LHCN-M2 (cell line): ENCODE measurements around the gene GSDME. TPM values are rescaled to one million over a fixed set of nuclear protein-coding genes. Genes with fewer than 3 reads are reported as not detected.

Source experiments
- DNase-seq: peaks from one replicate; pipeline ENCODE4 v3.0.0-alpha.2; 2012; ENCODE audit warnings: low read depth
- total RNA-seq: library from RNA; depleted of rRNA; stranded (reverse); fragments of >200 nt; gene quantifications from 2 replicates; pipeline ENCODE4 v1.2.3, GENCODE V29; 2014; rRNA removed

GSDME gene
- total RNA-seq, 1 experiment from 2014 or later: 51.6 TPM

DNA sequence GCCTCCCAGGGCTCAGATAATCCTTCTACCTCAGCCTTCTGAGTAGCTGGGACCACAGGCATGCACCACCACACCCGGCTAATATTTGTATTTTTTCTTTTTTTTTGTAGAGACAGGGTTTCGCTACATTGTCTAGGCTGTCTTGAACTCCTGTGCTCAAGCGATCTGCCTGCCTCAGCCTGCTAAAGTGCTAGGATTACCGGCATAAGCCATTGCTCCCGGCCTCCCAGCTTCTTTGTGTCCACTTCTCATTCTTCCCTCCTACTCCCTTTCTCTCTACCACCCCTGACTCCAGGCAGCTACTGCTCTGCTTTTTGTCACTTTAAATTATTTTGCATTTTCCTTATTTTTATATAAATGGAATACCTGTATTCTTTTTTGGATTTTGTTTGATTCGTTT, 100.7 kb downstream of the GSDME start:
- no peak for DNase-seq

DNA sequence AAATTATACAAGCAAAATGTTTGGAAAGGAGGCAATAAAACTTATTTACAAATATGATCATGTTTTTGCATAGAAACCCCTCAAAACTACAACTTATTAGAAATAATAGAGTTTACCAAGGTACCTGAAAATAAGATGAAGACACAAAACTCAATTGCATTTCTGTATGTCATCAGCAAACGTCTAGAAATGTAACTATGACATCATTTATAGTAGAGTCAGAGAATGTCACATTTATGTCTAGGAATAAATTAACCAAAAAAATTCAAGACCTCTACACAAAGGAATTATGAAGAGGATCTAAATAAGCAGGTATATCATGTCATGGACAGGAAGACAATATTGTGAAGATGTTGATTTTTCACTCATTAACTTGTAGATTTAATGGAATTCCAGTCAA, 103.0 kb downstream of the GSDME start:
- DNase-seq: no peak

DNA sequence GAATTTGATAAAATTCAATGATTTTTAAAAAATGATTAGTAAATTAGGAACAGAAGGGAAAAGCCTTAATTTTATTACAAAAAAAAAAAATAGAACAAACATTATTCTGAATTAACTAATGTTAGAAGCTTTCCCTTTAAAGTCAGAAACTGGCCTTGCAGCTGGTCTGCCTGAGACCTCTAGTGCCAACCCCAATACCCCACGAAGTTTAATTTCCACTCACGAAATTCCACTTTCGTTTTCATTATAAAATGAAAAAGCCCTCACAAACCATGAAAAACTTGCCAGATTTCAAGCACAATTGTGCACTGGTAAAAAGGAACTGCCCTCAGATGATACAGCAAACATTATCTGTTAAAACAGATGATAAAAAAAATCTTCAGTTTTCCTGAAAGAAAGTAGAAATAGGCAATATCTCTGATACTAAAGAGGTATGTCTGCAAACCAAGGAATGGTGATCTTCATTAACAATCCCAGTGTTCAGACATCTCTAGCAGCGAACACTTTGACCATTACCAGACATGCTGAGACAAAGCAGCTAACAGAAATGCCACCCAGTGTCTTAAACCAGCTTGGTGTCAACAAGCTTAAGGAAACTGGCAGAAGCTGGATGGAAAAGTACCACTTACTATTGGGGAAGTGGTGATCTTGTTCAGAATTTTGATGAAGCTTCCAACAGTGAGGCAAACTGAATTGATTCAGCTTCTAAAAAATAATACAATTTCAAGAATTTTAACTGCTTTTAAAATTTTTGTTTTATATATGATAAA, 103.8 kb downstream of the GSDME start:
- DNase-seq: peak; percentile 54

DNA sequence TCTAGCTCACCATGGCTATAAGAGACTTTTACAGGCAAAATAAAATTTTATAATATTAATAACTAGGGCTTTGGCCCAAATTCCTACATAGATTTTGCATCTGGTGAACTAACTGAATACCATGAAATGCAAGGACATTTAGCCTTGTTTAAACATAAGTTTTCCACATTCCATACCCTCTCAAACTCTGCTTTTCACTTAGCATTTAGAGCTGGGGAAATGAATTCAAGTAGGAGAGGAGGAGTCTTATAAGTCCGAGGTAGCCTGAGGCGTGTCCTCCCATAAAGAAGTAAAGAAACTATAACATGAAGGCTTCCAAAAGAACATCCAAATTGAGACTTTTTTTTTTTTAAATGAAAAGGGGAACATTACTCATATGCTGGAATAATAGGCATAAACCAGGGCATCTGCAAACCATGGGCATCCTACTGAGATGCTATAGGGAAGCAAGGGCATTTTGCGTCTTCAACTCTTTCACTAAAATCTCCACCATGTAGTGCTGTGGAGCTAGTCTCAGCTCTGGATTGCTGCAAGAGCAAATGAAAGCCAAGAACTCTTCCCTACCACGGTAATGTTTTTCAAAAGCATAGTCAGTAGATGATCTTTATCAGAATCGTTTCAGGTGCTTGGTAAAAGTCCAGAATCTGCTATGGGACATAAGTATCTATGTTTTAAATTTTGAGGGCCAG, 104.9 kb downstream of the GSDME start:
- DNase-seq: no peak

Other genes starting within 250 kb of the GSDME start
- 20.3 and 22.8 TPM in 2 replicates for gene PALS2, start 184.0 kb downstream of the GSDME start, total RNA-seq
- 41.2 and 48.7 TPM in 2 replicates for gene OSBPL3, start 222.7 kb upstream of the GSDME start, total RNA-seq